CD8-positive, alpha-beta memory T cell (primary cell): ENCODE data around the gene MIGA2. TPM values are rescaled to one million over a fixed set of nuclear protein-coding genes. Genes with fewer than 3 reads are reported as not detected.

ENCODE experiments used
- CTCF ChIA-PET: fragments of 350-600 bp; sonication (Branson Sonifier 250); formaldehyde crosslinking; loops from one replicate; lab custom pipeline; 2021; ENCODE audit warnings: antibody characterized with exemption; lab: Charles Lee
- POLR2A ChIA-PET: fragments of 350-600 bp; sonication (Branson Sonifier 250); formaldehyde crosslinking; loops from one replicate; lab custom pipeline; 2021; ENCODE audit warnings: antibody characterized with exemption; lab: Charles Lee
- DNase-seq, 5 donors: peaks; one replicate each; pipeline versions ENCODE4 v3.0.0 to v3.0.0-alpha.2; 2020 to 2022; ENCODE audit warnings: mixed read lengths in 1 of 5
- H3K27ac ChIP-seq: one replicate; pipeline ENCODE4 v1.7.0; 2013; ENCODE audit warnings: low read depth, mild to moderate bottlenecking, low read length, moderate library complexity
- H3K27me3 ChIP-seq: 2 replicates; pipeline ENCODE4 v1.7.0; 2013; ENCODE audit warnings: low read length, mild to moderate bottlenecking; ENCODE audit not compliant: insufficient read depth, poor library complexity, severe bottlenecking
- H3K36me3 ChIP-seq: 2 replicates; pipeline ENCODE4 v1.7.0; 2013; ENCODE audit warnings: mild to moderate bottlenecking, low read length, moderate library complexity; ENCODE audit not compliant: insufficient read depth
- H3K4me1 ChIP-seq: 2 replicates; pipeline ENCODE4 v1.7.0; 2013; ENCODE audit warnings: mild to moderate bottlenecking, low read length, moderate library complexity; ENCODE audit not compliant: insufficient read depth
- H3K4me3 ChIP-seq: 2 replicates; pipeline ENCODE4 v1.7.0; 2013; ENCODE audit warnings: mild to moderate bottlenecking, low read length
- H3K9me3 ChIP-seq: 2 replicates; pipeline ENCODE4 v1.7.0; 2013; ENCODE audit warnings: mild to moderate bottlenecking, low read length
- H3K27ac Mint-ChIP-seq, 8 donors: one replicate each; pipeline ENCODE4 v1.8.0; 2020 to 2021; ENCODE audit warnings: mixed read lengths in 8 of 8, mild to moderate bottlenecking in 6 of 8, inconsistent platforms in 3 of 8, moderate library complexity in 3 of 8
- H3K27me3 Mint-ChIP-seq, 2 donors: one replicate each; pipeline ENCODE4 v1.8.0; 2020 to 2021; ENCODE audit warnings: mixed read lengths in 2 of 2, mild to moderate bottlenecking in 1 of 2, moderate library complexity in 1 of 2
- H3K36me3 Mint-ChIP-seq, 3 donors: one replicate each; pipeline ENCODE4 v1.8.0; 2020 to 2021; ENCODE audit warnings: mixed read lengths in 3 of 3, inconsistent platforms in 1 of 3, mild to moderate bottlenecking in 1 of 3
- H3K4me1 Mint-ChIP-seq, 3 donors: one replicate each; pipeline ENCODE4 v1.8.0; 2020 to 2021; ENCODE audit warnings: mixed read lengths in 3 of 3, inconsistent platforms in 1 of 3, mild to moderate bottlenecking in 1 of 3
- H3K4me3 Mint-ChIP-seq, 7 donors: one replicate each; pipeline ENCODE4 v1.8.0; 2020 to 2021; ENCODE audit warnings: mixed read lengths in 7 of 7, mild to moderate bottlenecking in 6 of 7, moderate library complexity in 4 of 7, inconsistent platforms in 2 of 7
- H3K9me3 Mint-ChIP-seq, 5 donors: one replicate each; pipeline ENCODE4 v1.8.0; 2020 to 2022; ENCODE audit warnings: mixed read lengths in 5 of 5, mild to moderate bottlenecking in 3 of 5, moderate library complexity in 2 of 5, inconsistent platforms in 1 of 5
- polyA plus RNA-seq: library from polyadenylated mRNA; unstranded; fragments of 300-500 nt; fragmentation: Illumina TruSeq; gene quantifications from one replicate; pipeline ENCODE4 v1.2.3, GENCODE V29; 2021
- total RNA-seq, 2 experiments: library from RNA; stranded (reverse); gene quantifications; one replicate each; pipeline ENCODE4 v1.2.3, GENCODE V29; 2021

Gene MIGA2
- total and polyA plus RNA-seq, 3 experiments from 2014 or later = 13.0 to 38.8 (median 35.5) TPM

GRCh38 chr9:129063061-129063460, 26.6 kb downstream of the MIGA2 start:
- H3K36me3 ChIP-seq = peaks cover 5% of the 10 kb centered on the region
- no peak overlapping the region for H3K4me3 ChIP-seq
- CTCF ChIA-PET = no interaction called here
- Mint-ChIP-seq H3K27ac (no peak overlapping the region), H3K36me3 (peaks cover 3 to 67% (median 4%) of the 10 kb centered on the region in 3 donors), H3K4me1 (peaks cover 0 to under 1% (median 0%) of the 10 kb centered on the region in 3 donors), H3K9me3 (no peaks in the 10 kb centered on the region), H3K27me3 (no peaks in the 10 kb centered on the region), H3K4me3 (no peak overlapping the region)
- no peak for DNase-seq
- H3K27ac ChIP-seq = no peak overlapping the region
- POLR2A ChIA-PET = no interaction called here
- no peaks in the 10 kb centered on the region for H3K9me3 ChIP-seq
- H3K4me1 ChIP-seq = no peaks in the 10 kb centered on the region
- no peaks in the 10 kb centered on the region for H3K27me3 ChIP-seq

DNA sequence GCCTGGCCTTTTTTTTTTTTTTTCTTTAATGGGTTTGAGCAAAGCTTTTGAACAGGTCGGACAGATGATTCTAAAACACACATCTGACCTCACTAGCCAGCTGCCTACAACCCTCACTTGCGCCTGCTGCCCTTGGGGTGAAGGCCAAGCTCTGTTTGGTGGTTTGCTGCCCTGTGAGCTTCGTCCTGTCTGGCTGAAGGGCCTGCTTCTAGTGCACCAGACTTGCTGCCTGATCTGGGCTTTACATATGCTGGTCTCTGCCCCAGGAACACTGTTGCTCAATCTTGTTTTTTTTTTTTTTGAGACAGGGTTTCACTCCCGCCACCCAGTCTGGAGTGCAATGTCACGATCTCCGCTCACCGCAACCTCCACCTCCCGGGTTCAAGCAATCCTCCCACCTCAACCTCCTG, 28.1 kb downstream of the MIGA2 start:
- peak overlapping the region in 1 of 8 donors; percentile 36 for H3K27ac Mint-ChIP-seq
- H3K4me3 ChIP-seq = no peak overlapping the region
- no peaks in the 10 kb centered on the region for H3K27me3 Mint-ChIP-seq
- DNase-seq = no peak
- H3K4me1 ChIP-seq = peaks cover 11% of the 10 kb centered on the region
- H3K36me3 ChIP-seq = peaks cover 9% of the 10 kb centered on the region
- peaks cover 3 to 66% (median 4%) of the 10 kb centered on the region in 3 donors for H3K36me3 Mint-ChIP-seq
- H3K9me3 Mint-ChIP-seq = no peaks in the 10 kb centered on the region
- no peak overlapping the region for H3K4me3 Mint-ChIP-seq
- no peaks in the 10 kb centered on the region for H3K9me3 ChIP-seq
- H3K4me1 Mint-ChIP-seq = peaks cover 8 to 15% (median 9%) of the 10 kb centered on the region in 3 donors
- ChIA-PET CTCF (no interaction called here), POLR2A (no interaction called here)
- no peaks in the 10 kb centered on the region for H3K27me3 ChIP-seq
- H3K27ac ChIP-seq = no peak overlapping the region

- ChIA-PET CTCF (interaction anchor here (0.8 kb wide), 1 partner anchor 40 kb away, joined by 3 read pairs; the partner anchor contains the start of gene SH3GLB2), POLR2A (no interaction called here)
- Histone ChIP-seq H3K4me3 (no peak overlapping the region), H3K4me1 (peaks cover 37% of the 10 kb centered on the region), H3K9me3 (no peaks in the 10 kb centered on the region), H3K36me3 (peaks cover 9% of the 10 kb centered on the region), H3K27me3 (no peaks in the 10 kb centered on the region), H3K27ac (no peak overlapping the region)
- no peak for DNase-seq
- Mint-ChIP-seq H3K4me1 (peaks cover 20 to 39% (median 20%) of the 10 kb centered on the region in 3 donors), H3K36me3 (peaks cover 0 to 44% (median 3%) of the 10 kb centered on the region in 3 donors), H3K4me3 (peak overlapping the region in 2 of 7 donors; percentile 20 to 78), H3K9me3 (no peaks in the 10 kb centered on the region), H3K27ac (peak overlapping the region in 7 of 8 donors; percentile 62 to 94 (median 85)), H3K27me3 (no peaks in the 10 kb centered on the region)
Measured at GRCh38 chr9:129068110-129068509, 31.7 kb downstream of the MIGA2 start.

- Histone ChIP-seq H3K4me3 (no peak overlapping the region), H3K27me3 (no peaks in the 10 kb centered on the region), H3K9me3 (no peaks in the 10 kb centered on the region), H3K4me1 (peaks cover 37% of the 10 kb centered on the region), H3K27ac (peak overlapping the region; percentile 49), H3K36me3 (peaks cover 9% of the 10 kb centered on the region)
- POLR2A ChIA-PET = interaction anchor here (0.8 kb wide), 1 partner anchor 42 kb away, joined by 5 read pairs; the partner anchor contains the start of gene PTPA
- H3K4me3 Mint-ChIP-seq = peak overlapping the region in 6 of 7 donors; percentile 20 to 81 (median 70)
- H3K4me1 Mint-ChIP-seq = peaks cover 26 to 50% (median 28%) of the 10 kb centered on the region in 3 donors
- peaks cover 0 to 1% of the 10 kb centered on the region in 2 donors for H3K27me3 Mint-ChIP-seq
- CTCF ChIA-PET = interaction anchor here (0.6 to 1.5 kb wide), 5 partner anchors 11 to 29 kb away, joined by 3 to 5 read pairs (median 3); partner anchors contain the start of gene DOLPP1
- H3K9me3 Mint-ChIP-seq = no peaks in the 10 kb centered on the region
- peak; percentile 28 to 79 (median 61) for DNase-seq
- peaks cover 0 to 37% (median 3%) of the 10 kb centered on the region in 3 donors for H3K36me3 Mint-ChIP-seq
- peak overlapping the region; percentile 43 to 94 (median 87) for H3K27ac Mint-ChIP-seq
Measured at GRCh38 chr9:129068990-129069861, 32.8 kb downstream of the MIGA2 start.

- Histone ChIP-seq H3K36me3 (peaks cover 9% of the 10 kb centered on the region), H3K27me3 (no peaks in the 10 kb centered on the region), H3K27ac (peak overlapping the region; percentile 49), H3K4me3 (no peak overlapping the region), H3K4me1 (peaks cover 37% of the 10 kb centered on the region), H3K9me3 (no peaks in the 10 kb centered on the region)
- H3K9me3 Mint-ChIP-seq = no peaks in the 10 kb centered on the region
- no peak for DNase-seq
- peak overlapping the region in 1 of 7 donors; percentile 5 for H3K4me3 Mint-ChIP-seq
- CTCF ChIA-PET = interaction anchor here (0.6 to 1.5 kb wide), 4 partner anchors 10 to 28 kb away, joined by 3 to 5 read pairs (median 4); partner anchors contain the start of gene DOLPP1
- H3K27me3 Mint-ChIP-seq = peaks cover 0 to 1% of the 10 kb centered on the region in 2 donors
- peak overlapping the region in 7 of 8 donors; percentile 65 to 94 (median 88) for H3K27ac Mint-ChIP-seq
- peaks cover 0 to 32% (median 3%) of the 10 kb centered on the region in 3 donors for H3K36me3 Mint-ChIP-seq
- POLR2A ChIA-PET = interaction anchor here (0.8 to 1.5 kb wide), 2 partner anchors 11 to 41 kb away, joined by 5 to 6 read pairs; partner anchors contain the start of genes DOLPP1 and PTPA
- peaks cover 26 to 54% (median 29%) of the 10 kb centered on the region in 3 donors for H3K4me1 Mint-ChIP-seq
Measured at GRCh38 chr9:129069862-129070641, 33.6 kb downstream of the MIGA2 start.

GRCh38 chr9:129070696-129071525, 34.5 kb downstream of the MIGA2 start:
- H3K36me3 Mint-ChIP-seq = peaks cover 0 to 24% (median under 1%) of the 10 kb centered on the region in 3 donors
- H3K9me3 ChIP-seq = no peaks in the 10 kb centered on the region
- no peaks in the 10 kb centered on the region for H3K27me3 ChIP-seq
- no peak for DNase-seq
- CTCF ChIA-PET = no interaction called here
- peaks cover 5% of the 10 kb centered on the region for H3K36me3 ChIP-seq
- no peak overlapping the region for H3K4me3 ChIP-seq
- POLR2A ChIA-PET = interaction anchor here (1.5 kb wide), 1 partner anchor 10 kb away, joined by 6 read pairs; the partner anchor contains the start of gene DOLPP1
- H3K9me3 Mint-ChIP-seq = no peaks in the 10 kb centered on the region
- H3K4me1 Mint-ChIP-seq = peaks cover 26 to 54% (median 29%) of the 10 kb centered on the region in 3 donors
- H3K27ac ChIP-seq = no peak overlapping the region
- H3K4me3 Mint-ChIP-seq = peak overlapping the region in 2 of 7 donors; percentile 28 to 69
- peaks cover 37% of the 10 kb centered on the region for H3K4me1 ChIP-seq
- H3K27ac Mint-ChIP-seq = peak overlapping the region in 7 of 8 donors; percentile 17 to 94 (median 51)
- peaks cover 0 to 1% of the 10 kb centered on the region in 2 donors for H3K27me3 Mint-ChIP-seq
